HG02884 (cell line): ENCODE measurements around the gene TMEM209.
"Not testable (repeated sequence)": the region's sequence is repeated elsewhere in the genome, so short reads cannot be mapped to it uniquely, and the experiment has no call there.

Experiments used
- ATAC-seq: cut with Tn5 transposase; IDR thresholded peaks from one replicate; pipeline ENCODE4 v1.9.1; 2021; ENCODE audit warnings: mild to moderate bottlenecking, moderate library complexity; ENCODE audit not compliant: unreplicated experiment

The TMEM209 gene

DNA sequence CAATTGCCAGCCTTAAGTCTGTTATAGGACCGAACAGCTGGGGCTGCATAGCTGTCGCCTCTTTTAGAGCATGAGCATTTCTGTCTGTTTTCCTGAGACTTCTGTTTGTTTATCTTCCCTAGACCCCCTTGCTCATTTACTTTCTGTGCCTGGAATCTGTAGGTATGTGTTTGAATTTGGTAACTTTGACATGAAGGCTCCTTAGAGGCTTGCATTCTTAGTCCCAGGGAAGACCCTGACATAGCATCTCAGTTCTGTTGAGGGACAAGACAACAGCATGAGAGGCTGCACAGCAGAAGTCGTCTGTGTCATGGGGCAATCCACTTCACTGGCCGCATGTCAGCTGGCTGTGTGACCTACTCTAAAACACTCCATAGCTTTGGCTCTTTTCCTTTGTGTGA, 76.2 kb downstream of the TMEM209 start:
- ATAC-seq = no peak

DNA sequence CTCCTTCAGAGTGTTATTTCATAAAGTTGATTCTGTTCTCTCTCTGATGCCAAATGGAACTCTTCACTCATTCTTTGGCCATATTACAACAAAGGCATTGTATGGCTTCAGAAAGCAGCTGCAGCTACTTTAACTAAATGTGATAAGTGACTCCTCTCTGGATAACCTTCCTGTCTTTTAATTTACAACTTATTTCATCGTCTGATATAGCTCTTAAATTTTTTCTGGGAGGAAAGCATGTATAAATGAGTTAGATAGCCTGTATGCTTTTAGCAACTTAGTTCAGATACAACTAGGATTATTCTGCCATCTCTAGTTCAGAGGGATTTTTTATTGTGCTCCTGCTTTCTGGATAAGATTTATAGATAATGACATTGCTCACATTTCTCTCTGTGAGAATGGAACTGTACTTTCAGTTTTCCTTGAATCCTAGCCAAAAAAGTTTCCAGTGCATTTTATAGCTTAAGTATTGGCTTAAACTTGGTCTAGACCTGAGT, 77.3 kb downstream of the TMEM209 start:
- no peak for ATAC-seq

DNA sequence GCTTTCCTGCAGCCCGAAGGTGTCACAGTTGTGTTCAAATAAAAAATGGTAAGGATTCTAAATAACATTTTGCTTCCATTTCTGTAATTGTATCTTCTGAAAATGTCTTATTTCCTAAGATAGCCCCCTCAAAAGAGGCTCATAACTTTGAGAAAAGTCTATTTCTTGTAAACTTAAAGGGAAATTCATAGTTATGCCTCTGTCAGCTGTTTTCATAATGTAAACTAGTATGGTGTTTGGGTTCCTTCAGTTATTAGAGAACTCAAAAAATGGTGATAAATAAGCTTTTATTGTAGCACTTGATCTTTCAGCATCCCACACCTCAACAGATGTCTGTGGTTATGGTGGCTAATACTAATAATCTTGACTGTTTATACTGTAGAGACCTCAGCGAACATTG, 77.8 kb downstream of the TMEM209 start:
- ATAC-seq = no peak

DNA sequence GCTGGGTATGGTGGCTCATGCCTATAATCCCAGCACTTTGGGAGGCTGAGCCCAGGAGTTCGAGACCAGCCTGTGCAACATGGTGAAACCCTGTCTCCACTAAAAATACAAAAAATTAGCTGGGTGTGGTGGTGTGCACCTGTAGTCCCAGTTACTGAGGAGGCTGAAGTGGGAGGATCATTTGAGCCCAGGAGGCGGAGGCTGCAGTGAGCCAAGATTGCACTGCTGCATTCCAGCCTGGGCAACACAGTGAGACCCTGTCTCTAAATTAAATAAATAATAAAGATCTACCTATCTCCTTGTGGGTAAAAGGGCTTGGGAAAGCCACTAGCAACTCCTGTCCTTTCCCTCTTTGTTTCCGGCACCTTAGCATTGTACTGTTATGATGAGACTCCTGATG, 78.4 kb downstream of the TMEM209 start:
- not testable (repeated sequence) for ATAC-seq

DNA sequence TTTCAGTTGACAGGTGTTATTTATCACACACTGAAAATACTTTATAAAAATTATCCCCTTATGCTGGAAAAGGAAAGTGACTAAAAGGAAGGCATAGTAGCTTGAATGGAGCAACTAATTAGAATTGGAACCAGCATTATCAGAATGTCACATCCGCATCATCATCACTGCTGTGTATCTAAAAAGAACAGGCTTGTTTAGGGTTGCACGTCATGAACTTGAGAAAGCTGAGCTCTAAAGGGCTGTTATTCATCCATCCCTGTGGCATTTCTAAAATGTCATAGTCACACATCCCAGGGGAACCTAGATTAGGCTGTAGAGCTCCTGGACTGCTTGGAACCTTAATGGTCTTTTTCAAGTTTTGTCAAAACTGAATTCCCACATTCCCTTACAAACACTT, 80.5 kb downstream of the TMEM209 start:
- no peak for ATAC-seq

DNA sequence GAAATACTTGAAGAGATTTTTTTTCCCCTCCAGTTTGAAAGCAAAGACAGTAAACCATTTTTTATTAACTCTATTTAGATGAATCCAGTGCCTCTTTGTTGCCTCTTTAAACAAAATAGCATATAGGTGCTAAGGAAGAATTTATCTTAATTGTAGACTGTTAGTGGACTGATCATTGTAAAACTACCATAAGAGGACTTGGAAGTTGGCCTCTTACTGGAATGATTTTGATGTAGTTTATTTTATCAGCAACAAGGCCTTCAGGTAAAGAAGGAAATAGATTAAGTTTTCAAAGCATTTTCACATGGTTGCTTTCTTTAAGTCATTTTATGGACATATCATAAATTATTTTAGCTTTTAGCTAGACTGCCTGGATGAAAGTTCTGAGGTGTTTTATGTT, 81.7 kb downstream of the TMEM209 start:
- ATAC-seq = no peak

DNA sequence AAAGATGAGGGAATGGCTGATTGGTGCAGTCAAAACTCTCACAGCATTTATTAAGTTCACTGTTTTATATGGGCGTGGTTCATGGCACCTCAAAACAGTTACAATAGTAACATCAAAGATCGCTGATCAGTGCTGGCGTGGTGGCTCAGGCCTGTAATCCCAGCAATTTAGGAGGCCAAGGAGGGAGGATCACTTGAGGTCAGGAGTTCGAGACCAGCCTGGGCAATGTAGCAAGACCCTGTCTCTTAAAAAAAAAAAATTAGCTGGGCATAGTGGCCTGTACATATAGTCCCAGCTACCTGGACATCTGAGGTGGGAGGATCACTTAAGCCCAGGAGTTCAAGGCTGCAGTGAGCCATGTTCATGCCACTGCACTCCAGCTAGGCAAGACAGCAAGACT, 86.4 kb downstream of the TMEM209 start:
- no peak for ATAC-seq

DNA sequence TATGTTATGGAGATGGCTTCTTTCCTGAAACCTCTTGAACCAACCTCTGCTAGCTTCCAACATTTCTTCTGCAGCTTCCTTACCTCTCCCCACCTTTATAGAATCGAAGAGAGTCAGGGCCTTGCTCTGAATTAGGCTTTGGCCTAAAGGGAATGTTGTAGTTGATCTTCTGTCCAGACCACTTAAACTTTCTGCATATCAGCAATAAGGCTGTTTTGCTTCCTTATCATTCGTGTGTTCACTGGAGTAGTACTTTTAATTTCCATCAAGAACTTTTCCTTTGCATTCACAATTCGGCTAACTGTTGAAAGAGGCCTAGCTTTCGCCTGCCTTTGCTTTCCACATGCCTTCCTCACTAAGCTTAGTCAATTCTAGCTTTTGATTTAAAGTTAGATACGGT, 86.9 kb downstream of the TMEM209 start:
- no peak for ATAC-seq

DNA sequence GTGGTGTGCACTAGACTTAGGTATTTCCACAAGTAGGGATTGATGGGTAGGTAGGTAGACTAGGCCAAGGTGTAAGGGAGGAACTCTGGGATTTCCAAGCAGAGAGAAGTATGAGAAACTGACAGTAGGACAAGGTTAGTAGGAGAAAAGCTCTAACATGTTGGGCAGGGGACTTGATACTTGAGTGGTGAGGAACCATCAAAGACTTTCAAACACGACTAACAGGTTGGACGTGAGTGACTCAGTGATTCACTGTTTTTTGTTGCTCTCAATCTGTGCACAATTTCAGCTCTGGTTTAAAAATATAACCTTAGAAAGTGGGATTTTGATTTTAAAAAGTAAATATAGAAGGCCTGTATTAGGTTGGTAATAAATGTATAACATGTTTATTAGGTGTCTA, 90.4 kb downstream of the TMEM209 start:
- ATAC-seq = no peak
